Transverse colon (tissue), 3 donors: ENCODE data around the gene PYY.

Experiments used
- EP300 ChIP-seq: sonication (generic); formaldehyde crosslinking; IDR thresholded peaks from one replicate; pipeline ENCODE4 v1.6.1; 2017; ENCODE audit warnings: antibody characterized with exemption, low read depth
- POLR2A ChIP-seq: fragments of 450-650 bp; IDR thresholded peaks from one replicate; pipeline ENCODE4 v1.6.1; 2016; ENCODE audit warnings: antibody characterized with exemption, mild to moderate bottlenecking, moderate library complexity
- POLR2AphosphoS5 ChIP-seq, 3 donors: sonication (generic); formaldehyde crosslinking; IDR thresholded peaks; one replicate each; pipeline ENCODE4 v1.6.1; 2016; ENCODE audit warnings: antibody characterized with exemption in 3 of 3

- TF ChIP-seq POLR2AphosphoS5 (IDR thresholded peaks at IDR 0.05) (no peak), POLR2A (no peak), EP300 (no peak)
Observed at GRCh38 chr17:43988301-43988700, 34.6 kb upstream of the PYY start.
